Neural cell (in vitro differentiated cells): ENCODE measurements around the gene MON1A. TPM values are rescaled to one million over a fixed set of nuclear protein-coding genes. Genes with fewer than 3 reads are reported as not detected.

Source experiments
- H2AFZ ChIP-seq: fragments of 200-600, 300-800 bp; sonication (generic), shearing (Covaris generic); 2 replicates; pipeline ENCODE4 v1.6.0; 2014; ENCODE audit warnings: low read depth, mild to moderate bottlenecking, antibody characterized with exemption, low read length, moderate library complexity
- H3F3A ChIP-seq: fragments of 200-600 bp; shearing (Covaris generic); 2 replicates; pipeline ENCODE4 v1.6.1; 2016; ENCODE audit warnings: mild to moderate bottlenecking, moderate library complexity, mixed read lengths, antibody characterized with exemption, low read length; ENCODE audit not compliant: insufficient read depth, poor library complexity, severe bottlenecking
- H3K27ac ChIP-seq: fragments of 200-600, 300-800 bp; sonication (generic), shearing (Covaris generic); 2 replicates; pipeline ENCODE4 v1.5.1; 2014; ENCODE audit warnings: mild to moderate bottlenecking, low read length, moderate library complexity
- H3K27me3 ChIP-seq: fragments of 300-800, 200-600 bp; sonication (generic), shearing (Covaris generic); 2 replicates; pipeline ENCODE4 v1.6.0; 2014; ENCODE audit warnings: mild to moderate bottlenecking, low read depth, low read length, moderate library complexity; ENCODE audit not compliant: insufficient read depth
- H3K36me3 ChIP-seq: fragments of 300-800, 200-600 bp; sonication (generic), shearing (Covaris generic); 2 replicates; pipeline ENCODE4 v1.5.1; 2014; ENCODE audit warnings: mild to moderate bottlenecking, antibody characterized with exemption, low read length, moderate library complexity; ENCODE audit not compliant: insufficient read depth
- H3K4me2 ChIP-seq: fragments of 300-800, 200-600 bp; sonication (generic), shearing (Covaris generic); 2 replicates; pipeline ENCODE4 v1.6.0; 2014; ENCODE audit warnings: mild to moderate bottlenecking, low read length
- H3K4me3 ChIP-seq: fragments of 300-800, 200-600 bp; sonication (generic), shearing (Covaris generic); 2 replicates; pipeline ENCODE4 v1.5.1; 2014; ENCODE audit warnings: mild to moderate bottlenecking, low read length, moderate library complexity
- H3K79me2 ChIP-seq: fragments of 200-600 bp; shearing (Covaris generic); replicated peaks from 2 replicates; pipeline ENCODE4 v1.6.0; 2014; ENCODE audit warnings: mild to moderate bottlenecking, low read length, moderate library complexity; ENCODE audit not compliant: insufficient read depth
- H3K9ac ChIP-seq: fragments of 300-800, 200-600 bp; sonication (generic), shearing (Covaris generic); 2 replicates; pipeline ENCODE4 v1.6.1; 2016; ENCODE audit warnings: mild to moderate bottlenecking, low read length, mixed read lengths
- H3K9me2 ChIP-seq: fragments of 200-600 bp; shearing (Covaris generic); 2 replicates; pipeline ENCODE4 v1.6.1; 2016; ENCODE audit warnings: mild to moderate bottlenecking, low read length, mixed read lengths; ENCODE audit not compliant: insufficient read depth
- H3K9me3 ChIP-seq: fragments of 200-600, 300-800 bp; sonication (generic), shearing (Covaris generic); 2 replicates; pipeline ENCODE4 v1.6.1; 2016; ENCODE audit warnings: mild to moderate bottlenecking, mixed run types, low read length, moderate library complexity, mixed read lengths
- H4K20me1 ChIP-seq: fragments of 200-600 bp; shearing (Covaris generic); 2 replicates; pipeline ENCODE4 v1.6.1; 2016; ENCODE audit warnings: mild to moderate bottlenecking, mixed run types; ENCODE audit not compliant: insufficient read depth
- CTCF ChIP-seq: fragments of 450-650 bp; IDR thresholded peaks from 2 replicates; pipeline ENCODE4 v1.5.1; 2014; ENCODE audit warnings: antibody characterized with exemption, mild to moderate bottlenecking, moderate library complexity; ENCODE audit not compliant: poor library complexity, severe bottlenecking
- EP300 ChIP-seq: fragments of 450-650 bp; conservative IDR thresholded peaks from 2 replicates; pipeline ENCODE4 v1.6.1; 2014; ENCODE audit warnings: antibody characterized with exemption, mild to moderate bottlenecking, moderate library complexity; ENCODE audit not compliant: poor library complexity, severe bottlenecking
- EZH2 ChIP-seq: fragments of 200-600, 300-800 bp; shearing (Covaris generic), sonication (generic); IDR thresholded peaks from 2 replicates; pipeline ENCODE4 v1.6.1; 2014; ENCODE audit warnings: antibody characterized with exemption, low read length, borderline replicate concordance, mild to moderate bottlenecking; ENCODE audit not compliant: insufficient read depth, poor library complexity, severe bottlenecking
- MXI1 ChIP-seq: fragments of 450-650 bp; conservative IDR thresholded peaks from 2 replicates; pipeline ENCODE4 v1.6.1; 2014; ENCODE audit warnings: antibody characterized with exemption, mild to moderate bottlenecking; ENCODE audit not compliant: poor library complexity, severe bottlenecking
- POLR2AphosphoS5 ChIP-seq: IDR thresholded peaks from 2 replicates; pipeline ENCODE4 v1.6.1; 2012
- RAD21 ChIP-seq: fragments of 450-650 bp; conservative IDR thresholded peaks from 2 replicates; pipeline ENCODE4 v1.6.1; 2014; ENCODE audit warnings: antibody characterized with exemption, mild to moderate bottlenecking, moderate library complexity
- REST ChIP-seq: IDR thresholded peaks from 2 replicates; pipeline ENCODE4 v1.6.1; 2012; ENCODE audit warnings: borderline replicate concordance
- SMC3 ChIP-seq: fragments of 450-650 bp; conservative IDR thresholded peaks from 2 replicates; pipeline ENCODE4 v1.6.1; 2014; ENCODE audit warnings: antibody characterized with exemption, mild to moderate bottlenecking, moderate library complexity; ENCODE audit not compliant: poor library complexity
- TAF1 ChIP-seq: IDR thresholded peaks from 2 replicates; pipeline ENCODE4 v1.6.1; 2012; ENCODE audit warnings: low read depth
- polyA plus RNA-seq: library from polyadenylated mRNA; depleted of rRNA; stranded (reverse); fragments of >200 nt; gene quantifications from 2 replicates; pipeline ENCODE4 v1.2.3, GENCODE V29; 2014

MON1A gene
- polyA plus RNA-seq, 1 donor from 2014 or later, result 35.4 TPM

GRCh38 chr3:49901366-49902339 lies 28.0 kb downstream of the MON1A start:
- Histone ChIP-seq H3K4me3 (no peak overlapping the region), H2AFZ (no peak overlapping the region), H3K36me3 (no peaks in the 10 kb centered on the region), H4K20me1 (no peaks in the 10 kb centered on the region), H3K9me2 (no peaks in the 10 kb centered on the region), H3K27ac (no peak overlapping the region), H3K9me3 (no peaks in the 10 kb centered on the region), H3K79me2 (no peaks in the 10 kb centered on the region), H3K4me2 (no peak overlapping the region), H3F3A (no peaks in the 10 kb centered on the region), H3K9ac (no peak overlapping the region), H3K27me3 (no peaks in the 10 kb centered on the region)
- TF ChIP-seq EP300 (no peak), MXI1 (no peak), SMC3 (no peak), CTCF (no peak), REST (no peak), POLR2AphosphoS5 (no peak), EZH2 (no peak), TAF1 (no peak), RAD21 (no peak)

- Histone ChIP-seq H3F3A (no peaks in the 10 kb centered on the region), H3K36me3 (no peaks in the 10 kb centered on the region), H4K20me1 (no peaks in the 10 kb centered on the region), H2AFZ (no peak overlapping the region), H3K9me3 (no peaks in the 10 kb centered on the region), H3K4me3 (no peak overlapping the region), H3K9me2 (no peaks in the 10 kb centered on the region), H3K9ac (no peak overlapping the region), H3K27me3 (no peaks in the 10 kb centered on the region), H3K27ac (no peak overlapping the region), H3K79me2 (no peaks in the 10 kb centered on the region), H3K4me2 (no peak overlapping the region)
- no peak for TF ChIP-seq TAF1
These were observed 29.0 kb downstream of the MON1A start for GRCh38 chr3:49900491-49901153.
